Body of pancreas (tissue), 4 donors: ENCODE data around the gene CSF2RB. TPM values are rescaled to one million over a fixed set of nuclear protein-coding genes. Genes with fewer than 3 reads are reported as not detected.

Source experiments
- ATAC-seq: fragments of 150-250 bp; one replicate; pipeline ENCODE4 v1.9.1; 2016
- DNase-seq, 4 donors: peaks; one replicate each; pipeline ENCODE4 v3.0.0-alpha.2; 2019
- H3K27ac ChIP-seq, 4 donors: fragments of 200-600 bp; sonication (generic); 1 replicate in 3 of 4; 2 replicates in 1 of 4; pipeline versions ENCODE4 v1.5.1 to v1.6.1; 2016 to 2019; ENCODE audit warnings: mild to moderate bottlenecking in 1 of 4, mixed read lengths in 1 of 4, moderate library complexity in 1 of 4
- H3K27me3 ChIP-seq, 2 donors: fragments of 200-600 bp; sonication (generic); one replicate each; pipeline ENCODE4 v1.6.0; 2016; ENCODE audit warnings: mild to moderate bottlenecking in 1 of 2
- H3K36me3 ChIP-seq, 2 donors: fragments of 200-600 bp; sonication (generic); replicated peaks in 1 of 2; 2 replicates each; pipeline ENCODE4 v1.5.1; 2016; ENCODE audit warnings: low read depth in 2 of 2; ENCODE audit not compliant: insufficient read depth in 1 of 2
- H3K4me1 ChIP-seq: fragments of 200-600 bp; sonication (generic); one replicate; pipeline ENCODE4 v1.6.0; 2016
- H3K4me3 ChIP-seq, 2 donors: fragments of 200-600 bp; sonication (generic); 1 replicate in 1 of 2; 2 replicates in 1 of 2; pipeline ENCODE4 v1.5.1; 2016 to 2019
- H3K9me3 ChIP-seq, 3 donors: fragments of 200-600 bp; sonication (generic); 1 replicate in 2 of 3; 2 replicates in 1 of 3; pipeline ENCODE4 v1.5.1; 2016
- CTCF ChIP-seq, 7 experiments: fragments of 450-650 bp in 4 of 7; fragments of 200-600 bp in 3 of 7; sonication (generic) in 3 of 7; IDR thresholded peaks; one replicate each; pipeline ENCODE4 v1.5.1; 2016 to 2019; ENCODE audit warnings: antibody characterized with exemption in 7 of 7
- POLR2A ChIP-seq, 3 donors: fragments of 450-650 bp; IDR thresholded peaks; one replicate each; pipeline ENCODE4 v1.6.1; 2016; ENCODE audit warnings: antibody characterized with exemption in 3 of 3, mild to moderate bottlenecking in 2 of 3
- WGBS, 2 donors: methylation state at CpG; one replicate each; pipeline ENCODE4 v1.1.5; 2017; 5-methylcytosine and 5-hydroxymethylcytosine counted together
- intact Hi-C: fragments of 100-400 bp; cut with DNase I; formaldehyde crosslinking; loops from one replicate; pipeline ENCODE4 v1.15.1; 2023
- total RNA-seq, 2 donors: library from RNA; depleted of rRNA; stranded (reverse); fragments of >200 nt; gene quantifications; one replicate each; pipeline ENCODE4 v1.1.0, GENCODE V29; 2016

The CSF2RB gene
- total RNA-seq, 2 donors from 2014 or later = 2.0 to 2.9 TPM

DNA sequence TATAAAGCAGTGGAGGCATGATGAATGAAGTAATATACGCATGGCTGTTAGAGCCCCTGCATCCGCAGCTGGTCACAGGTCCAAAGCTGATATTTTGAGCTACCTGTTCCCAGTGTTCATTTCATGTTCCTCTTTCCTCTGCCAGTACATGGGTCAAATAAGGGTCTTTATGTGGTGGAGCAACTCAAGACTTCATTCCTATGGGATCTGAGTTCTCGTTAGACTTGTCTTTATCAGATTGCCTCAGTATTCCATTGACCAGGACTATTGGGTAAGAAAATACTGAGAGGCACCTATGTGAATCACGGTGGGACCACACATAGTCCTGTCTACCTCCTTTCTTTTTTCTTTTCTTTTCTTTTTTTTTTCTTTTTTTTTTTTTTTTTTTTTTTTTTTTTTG lies 27.4 kb upstream of the CSF2RB start:
- no peak for ATAC-seq
- Histone ChIP-seq H3K36me3 (no peaks in the 10 kb centered on the region), H3K27ac (no peak overlapping the region), H3K4me3 (no peak overlapping the region), H3K9me3 (no peaks in the 10 kb centered on the region), H3K4me1 (no peaks in the 10 kb centered on the region), H3K27me3 (no peaks in the 10 kb centered on the region)
- intact Hi-C loops = no loop called here
- DNase-seq = no peak
- WGBS, 2 donors = 73 to 83% methylated on average over 4 of the region's 4 CpGs
- TF ChIP-seq CTCF (IDR thresholded peaks at IDR 0.05) (no peak), POLR2A (IDR thresholded peaks at IDR 0.05) (no peak)

DNA sequence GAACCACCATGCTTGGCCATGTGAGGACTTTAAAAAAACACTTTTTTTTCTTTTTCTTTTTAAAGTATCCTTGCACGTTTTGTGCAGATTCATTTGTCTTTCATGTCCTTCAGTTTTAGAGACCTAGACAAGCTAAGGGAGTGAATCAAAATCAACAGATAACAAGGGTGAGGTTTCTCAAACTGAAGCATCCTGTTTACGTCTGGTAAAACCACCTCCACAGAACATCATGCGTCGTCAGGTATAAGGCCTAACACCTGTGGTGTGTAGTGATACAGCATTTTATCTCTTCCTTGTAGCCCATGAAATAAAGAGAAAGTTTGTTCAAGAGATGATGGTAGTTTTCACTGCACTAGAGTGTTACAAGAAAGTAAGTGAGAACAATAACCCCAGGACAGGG lies 26.3 kb upstream of the CSF2RB start:
- Histone ChIP-seq H3K4me1 (no peaks in the 10 kb centered on the region), H3K27ac (no peak overlapping the region), H3K36me3 (no peaks in the 10 kb centered on the region), H3K4me3 (no peak overlapping the region), H3K9me3 (no peaks in the 10 kb centered on the region), H3K27me3 (no peaks in the 10 kb centered on the region)
- ATAC-seq (no peak), DNase-seq (no peak)
- WGBS, 2 donors = 67 to 75% methylated on average over 4 of the region's 4 CpGs
- TF ChIP-seq CTCF (IDR thresholded peaks at IDR 0.05) = no peak
- intact Hi-C loops = no loop called here

GRCh38 chr22:36891646-36892045 lies 21.8 kb upstream of the CSF2RB start:
- Histone ChIP-seq H3K9me3 (no peaks in the 10 kb centered on the region), H3K4me1 (no peaks in the 10 kb centered on the region), H3K4me3 (no peak overlapping the region), H3K27me3 (no peaks in the 10 kb centered on the region), H3K36me3 (no peaks in the 10 kb centered on the region), H3K27ac (no peak overlapping the region)
- WGBS, 2 donors = 45 to 54% methylated on average over 1 of the region's 1 CpG
- DNase-seq = no peak
- TF ChIP-seq POLR2A (IDR thresholded peaks at IDR 0.05) (no peak), CTCF (IDR thresholded peaks at IDR 0.05) (no peak)
- no peak for ATAC-seq
- intact Hi-C loops = no loop called here

DNA sequence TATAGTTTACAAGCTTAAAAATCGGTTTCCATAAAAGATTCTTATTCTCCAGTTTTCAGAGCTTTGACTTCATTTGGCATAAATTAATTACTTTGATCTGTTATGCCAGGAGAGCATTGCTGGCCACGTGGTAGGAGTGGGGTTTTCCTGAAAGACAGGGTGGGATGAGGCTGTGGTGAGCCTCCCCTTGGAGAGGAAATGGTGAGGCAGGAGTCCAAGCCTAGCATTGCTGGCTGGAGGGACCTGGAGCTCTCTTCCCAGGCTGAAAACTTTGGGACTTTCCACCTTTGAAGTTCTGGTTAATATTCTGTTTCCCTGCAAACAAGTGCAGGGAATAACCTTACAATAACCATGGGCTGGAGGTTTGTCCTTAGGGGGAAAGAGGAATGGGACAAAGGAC lies 21.1 kb upstream of the CSF2RB start:
- H3K9me3 ChIP-seq = no peaks in the 10 kb centered on the region
- no peak for ATAC-seq

More for the DNA sequence above, 21.1 kb upstream of the CSF2RB start:
- DNase-seq = no peak
- intact Hi-C loops = no loop called here
- TF ChIP-seq CTCF (IDR thresholded peaks at IDR 0.05) = no peak
- TF ChIP-seq POLR2A (IDR thresholded peaks at IDR 0.05) = no peak
- no peak overlapping the region for H3K27ac ChIP-seq
- 25 to 33% methylated on average over 2 of the region's 2 CpGs for WGBS, 2 donors
- H3K36me3 ChIP-seq = no peaks in the 10 kb centered on the region
- H3K4me3 ChIP-seq = no peak overlapping the region
- H3K27me3 ChIP-seq = no peaks in the 10 kb centered on the region
- H3K4me1 ChIP-seq = no peaks in the 10 kb centered on the region
